ENCODE results near the gene ALPL. TPM values are rescaled to one million over a fixed set of nuclear protein-coding genes. Genes with fewer than 3 reads are reported as not detected.

The ALPL gene
- total RNA-seq, 1 donor from 2014 or later, result not detected

DNA sequence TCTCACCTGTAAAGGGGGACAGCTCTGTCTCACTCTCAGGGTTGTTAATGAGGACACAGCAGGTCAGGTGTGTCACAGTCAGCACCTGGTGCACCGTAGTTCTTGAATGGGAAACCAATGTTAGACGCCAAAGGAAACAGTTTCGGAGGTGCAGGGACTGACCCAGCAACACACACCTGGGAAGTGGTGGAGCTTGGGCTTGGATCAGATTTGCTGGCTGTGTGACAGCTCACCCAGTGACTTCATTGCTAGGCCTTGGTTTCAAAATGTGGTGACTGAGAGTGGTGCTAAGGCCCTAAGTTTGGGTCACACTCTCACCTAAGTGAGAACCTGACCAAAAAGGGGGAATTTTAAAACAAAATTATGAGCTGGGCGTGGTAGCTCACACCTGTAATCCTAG is 34.9 kb downstream of the ALPL start:
- TF ChIP-seq, protein P1, sequence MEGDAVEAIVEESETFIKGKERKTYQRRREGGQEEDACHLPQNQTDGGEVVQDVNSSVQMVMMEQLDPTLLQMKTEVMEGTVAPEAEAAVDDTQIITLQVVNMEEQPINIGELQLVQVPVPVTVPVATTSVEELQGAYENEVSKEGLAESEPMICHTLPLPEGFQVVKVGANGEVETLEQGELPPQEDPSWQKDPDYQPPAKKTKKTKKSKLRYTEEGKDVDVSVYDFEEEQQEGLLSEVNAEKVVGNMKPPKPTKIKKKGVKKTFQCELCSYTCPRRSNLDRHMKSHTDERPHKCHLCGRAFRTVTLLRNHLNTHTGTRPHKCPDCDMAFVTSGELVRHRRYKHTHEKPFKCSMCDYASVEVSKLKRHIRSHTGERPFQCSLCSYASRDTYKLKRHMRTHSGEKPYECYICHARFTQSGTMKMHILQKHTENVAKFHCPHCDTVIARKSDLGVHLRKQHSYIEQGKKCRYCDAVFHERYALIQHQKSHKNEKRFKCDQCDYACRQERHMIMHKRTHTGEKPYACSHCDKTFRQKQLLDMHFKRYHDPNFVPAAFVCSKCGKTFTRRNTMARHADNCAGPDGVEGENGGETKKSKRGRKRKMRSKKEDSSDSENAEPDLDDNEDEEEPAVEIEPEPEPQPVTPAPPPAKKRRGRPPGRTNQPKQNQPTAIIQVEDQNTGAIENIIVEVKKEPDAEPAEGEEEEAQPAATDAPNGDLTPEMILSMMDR (conservative IDR thresholded peaks at IDR 0.05; ENCODE audit: low read depth, low read length), result no peak
- DNase-seq (ENCODE audit: low read depth), result no peak
- H3K4me3 ChIP-seq (ENCODE audit: low read depth, low read length), result no peak overlapping the region

DNA sequence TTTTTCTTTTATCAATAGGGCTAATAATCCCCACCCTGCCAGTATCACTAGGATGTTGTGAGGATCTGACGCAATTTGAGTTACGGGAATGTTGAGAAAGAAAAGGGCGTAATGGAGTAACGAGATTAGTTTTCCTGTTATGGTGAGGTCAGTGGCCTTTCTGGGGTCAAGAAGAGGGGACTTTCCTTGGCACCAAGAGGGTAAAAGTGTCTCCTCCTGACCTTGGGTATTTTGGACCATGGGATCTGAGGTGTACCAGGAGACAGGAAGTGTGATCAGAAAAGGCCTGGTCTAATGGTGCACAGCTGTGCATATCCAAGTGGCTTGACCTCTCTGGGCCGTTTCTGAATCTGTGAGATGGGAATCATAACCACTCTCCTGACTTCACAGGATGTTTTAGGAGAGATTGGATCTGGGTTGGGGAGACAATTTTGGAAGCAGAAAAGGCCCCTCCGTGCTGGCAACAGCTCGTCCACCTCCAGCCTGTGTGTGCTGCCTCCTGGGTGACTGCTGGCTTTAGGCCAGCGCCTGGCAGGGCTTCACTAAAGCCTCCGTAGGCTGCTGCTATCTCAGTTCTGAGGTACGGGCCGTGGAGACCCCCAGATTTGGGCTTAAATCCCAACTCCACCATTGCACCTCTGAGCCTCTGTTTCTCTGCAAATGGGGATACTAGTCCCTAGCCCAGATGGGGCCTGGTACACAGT is 37.1 kb downstream of the ALPL start:
- no peak for DNase-seq (ENCODE audit: low read depth)
- no peak overlapping the region for H3K4me3 ChIP-seq (ENCODE audit: low read depth, low read length)
- TF ChIP-seq, protein P1 (conservative IDR thresholded peaks at IDR 0.05; ENCODE audit: low read depth, low read length), result no peak

DNA sequence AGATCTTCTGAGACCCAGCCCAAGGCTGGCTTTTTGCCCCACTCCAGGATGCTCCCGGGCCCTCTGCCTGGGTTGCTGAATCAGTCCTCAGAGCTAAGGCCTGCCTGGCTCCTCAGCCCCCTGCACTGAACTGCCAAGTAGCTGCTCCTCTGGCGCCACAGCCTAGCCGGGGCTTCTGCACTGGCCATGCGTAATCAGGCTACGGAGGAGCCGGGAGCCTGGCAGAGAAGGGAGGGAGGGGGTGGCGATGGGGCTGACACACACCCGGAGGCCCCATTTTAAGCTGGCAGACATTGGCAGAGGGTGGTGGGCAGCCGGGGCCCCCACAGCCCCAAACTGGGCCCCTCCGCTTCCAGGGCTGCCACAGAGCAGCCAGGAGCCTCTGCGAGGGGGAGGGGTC is 38.7 kb downstream of the ALPL start:
- TF ChIP-seq, protein P1 (conservative IDR thresholded peaks at IDR 0.05; ENCODE audit: low read depth, low read length), result no peak
- no peak overlapping the region for H3K4me3 ChIP-seq (ENCODE audit: low read depth, low read length)
- DNase-seq (ENCODE audit: low read depth), result no peak

DNA sequence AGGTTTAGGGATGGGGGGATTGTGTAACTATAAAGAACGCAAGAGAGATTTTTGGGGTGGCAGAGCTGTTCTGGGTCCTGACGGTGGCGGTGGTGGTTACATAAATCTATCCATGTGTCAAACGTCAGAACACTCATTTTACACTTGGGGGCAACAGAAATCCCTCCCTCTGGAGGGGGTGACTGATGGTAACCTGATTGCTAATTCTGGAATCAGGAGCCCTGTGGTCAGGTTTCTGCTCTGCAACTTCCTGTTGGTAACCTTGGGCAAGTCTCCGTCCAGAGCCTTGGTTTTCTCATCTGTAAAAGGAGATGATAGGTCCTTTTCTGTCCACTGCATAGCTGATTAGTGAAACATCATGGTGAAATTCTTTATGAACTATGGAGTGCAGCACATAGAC is 40.9 kb downstream of the ALPL start:
- H3K4me3 ChIP-seq (ENCODE audit: low read depth, low read length), result peak overlapping the region; percentile 44
- TF ChIP-seq, protein P1 (conservative IDR thresholded peaks at IDR 0.05; ENCODE audit: low read depth, low read length), result no peak
- no peak for DNase-seq (ENCODE audit: low read depth)

GRCh38 chr1:21550866-21551475 is 41.7 kb downstream of the ALPL start:
- DNase-seq (ENCODE audit: low read depth), result no peak
- TF ChIP-seq, protein P1 (conservative IDR thresholded peaks at IDR 0.05; ENCODE audit: low read depth, low read length), result no peak
- peak overlapping the region; percentile 44 for H3K4me3 ChIP-seq (ENCODE audit: low read depth, low read length)

GRCh38 chr1:21552715-21553114 is 43.5 kb downstream of the ALPL start:
- TF ChIP-seq, protein P1 (conservative IDR thresholded peaks at IDR 0.05; ENCODE audit: low read depth, low read length), result no peak

More at GRCh38 chr1:21552715-21553114, 43.5 kb downstream of the ALPL start:
- peak; percentile 59 for DNase-seq (ENCODE audit: low read depth)
- H3K4me3 ChIP-seq (ENCODE audit: low read depth, low read length), result no peak overlapping the region

All from epithelial cell of proximal tubule (primary cell).